HepG2 (cell line): ENCODE data around the gene TEKT5. TPM values are rescaled to one million over a fixed set of nuclear protein-coding genes. Genes with fewer than 3 reads are reported as not detected.

Experiments
- CBX1 ChIP-seq: IDR thresholded peaks from one replicate; pipeline ENCODE4 v1.6.1; 2016; ENCODE audit warnings: antibody characterized with exemption, low read depth
- CCDC6 ChIP-seq: sonication (generic); formaldehyde crosslinking; IDR thresholded peaks from 2 replicates; pipeline ENCODE4 v1.8.1; 2022; ENCODE audit warnings: mild to moderate bottlenecking, missing genetic modification reagents, moderate library complexity
- CEBPG ChIP-seq: IDR thresholded peaks from 2 replicates; pipeline ENCODE4 v1.6.1; 2016
- CREM ChIP-seq, 2 experiments: sonication (generic) in 1 of 2; formaldehyde crosslinking in 1 of 2; IDR thresholded peaks; 2 replicates each; pipeline versions ENCODE4 v1.4.0 to v1.6.1; 2016 to 2020; ENCODE audit warnings: antibody characterized with exemption in 1 of 2, mild to moderate bottlenecking in 1 of 2, missing genetic modification reagents in 1 of 2
- NR2F1 ChIP-seq, 2 experiments: fragments of 450-650 bp in 1 of 2; formaldehyde crosslinking in 1 of 2; IDR thresholded peaks; 2 replicates each; pipeline versions ENCODE4 v1.5.0 to v1.6.1; 2016 to 2020; ENCODE audit warnings: mild to moderate bottlenecking in 1 of 2, missing compliant biosample characterization in 1 of 2, missing genetic modification reagents in 1 of 2, moderate library complexity in 1 of 2
- RCOR2 ChIP-seq: IDR thresholded peaks from 2 replicates; pipeline ENCODE4 v1.6.1; 2016; ENCODE audit warnings: missing biosample characterization, missing genetic modification reagents
- SAFB2 ChIP-seq: sonication (generic); formaldehyde crosslinking; IDR thresholded peaks from 2 replicates; pipeline ENCODE4 v1.5.1; 2020; ENCODE audit warnings: missing genetic modification reagents, low read depth, mild to moderate bottlenecking, borderline replicate concordance
- SAP130 ChIP-seq: IDR thresholded peaks from 2 replicates; pipeline ENCODE4 v1.6.1; 2016; ENCODE audit warnings: low read depth
- USF2 ChIP-seq, 2 experiments: sonication (generic) in 1 of 2; formaldehyde crosslinking in 1 of 2; IDR thresholded peaks; 2 replicates each; pipeline versions ENCODE4 v1.5.1 to v1.6.1; 2011 to 2020; ENCODE audit warnings: borderline replicate concordance in 1 of 2, low read depth in 1 of 2, low read length in 1 of 2, mild to moderate bottlenecking in 1 of 2, missing genetic modification reagents in 1 of 2, moderate library complexity in 1 of 2
- ZBTB7A ChIP-seq: sonication (generic); formaldehyde crosslinking; IDR thresholded peaks from 2 replicates; pipeline ENCODE4 v1.8.0; 2022; ENCODE audit warnings: mild to moderate bottlenecking, missing genetic modification reagents
- ZMYM3 ChIP-seq: sonication (generic); formaldehyde crosslinking; IDR thresholded peaks from 2 replicates; pipeline ENCODE4 v1.5.1; 2020; ENCODE audit warnings: mild to moderate bottlenecking, missing genetic modification reagents
- ZNF703 ChIP-seq: sonication (generic); formaldehyde crosslinking; IDR thresholded peaks from 2 replicates; pipeline ENCODE4 v1.5.1; 2020; ENCODE audit warnings: missing genetic modification reagents, mild to moderate bottlenecking, moderate library complexity, borderline replicate concordance
- ZNF710 ChIP-seq: sonication (generic); formaldehyde crosslinking; IDR thresholded peaks from 2 replicates; pipeline ENCODE4 v1.5.0; 2020; ENCODE audit warnings: mild to moderate bottlenecking, missing genetic modification reagents, borderline replicate concordance
- ZNF781 ChIP-seq: sonication (generic); formaldehyde crosslinking; IDR thresholded peaks from 2 replicates; pipeline ENCODE4 v1.5.1; 2020; ENCODE audit warnings: borderline replicate concordance, mild to moderate bottlenecking, missing genetic modification reagents; ENCODE audit errors: not compliant biosample characterization
- polyA plus RNA-seq, 8 experiments: library from polyadenylated mRNA; depleted of rRNA in 3 of 8; stranded (reverse) in 7 of 8; unstranded in 1 of 8; fragments of >200 nt; fragmentation: Illumina TruSeq in 4 of 8; extraction: Trizol in 4 of 8; gene quantifications; 2 replicates each; pipeline versions ENCODE4 v1.2.1 to v1.2.3, GENCODE V29; 2011 to 2016; ENCODE audit warnings: low read depth in 4 of 8, missing spikeins in 1 of 8, mixed read lengths in 1 of 8; ENCODE audit not compliant: insufficient read depth in 1 of 8
- total RNA-seq, 5 experiments: library from RNA; depleted of rRNA; stranded (reverse); fragments of >200 nt; fragmentation: Illumina TruSeq; extraction: Trizol; gene quantifications; 2 replicates each; pipeline ENCODE4 v1.2.3, GENCODE V29; 2016; ENCODE audit warnings: low read depth in 1 of 5
- TF ChIP-seq, protein P1 (sequence below): sonication (generic); formaldehyde crosslinking; IDR thresholded peaks from 2 replicates; pipeline ENCODE4 v1.5.1; 2020; ENCODE audit warnings: missing genetic modification reagents, mild to moderate bottlenecking, borderline replicate concordance
- TF ChIP-seq, protein P2 (sequence below): sonication (generic); formaldehyde crosslinking; IDR thresholded peaks from 2 replicates; pipeline ENCODE4 v1.4.0; 2020; ENCODE audit warnings: missing genetic modification reagents, low read depth, mild to moderate bottlenecking, borderline replicate concordance
- TF ChIP-seq, protein P3 (sequence below): sonication (generic); formaldehyde crosslinking; IDR thresholded peaks from 2 replicates; pipeline ENCODE4 v1.5.0; 2020; ENCODE audit warnings: mild to moderate bottlenecking, missing genetic modification reagents, moderate library complexity

TEKT5 gene
- total and polyA plus RNA-seq, 2 of the 13 experiments (the other 11 are each of a cell fraction or from before 2014, with no cell fraction given): 0.16 TPM; not detected in 1

DNA sequence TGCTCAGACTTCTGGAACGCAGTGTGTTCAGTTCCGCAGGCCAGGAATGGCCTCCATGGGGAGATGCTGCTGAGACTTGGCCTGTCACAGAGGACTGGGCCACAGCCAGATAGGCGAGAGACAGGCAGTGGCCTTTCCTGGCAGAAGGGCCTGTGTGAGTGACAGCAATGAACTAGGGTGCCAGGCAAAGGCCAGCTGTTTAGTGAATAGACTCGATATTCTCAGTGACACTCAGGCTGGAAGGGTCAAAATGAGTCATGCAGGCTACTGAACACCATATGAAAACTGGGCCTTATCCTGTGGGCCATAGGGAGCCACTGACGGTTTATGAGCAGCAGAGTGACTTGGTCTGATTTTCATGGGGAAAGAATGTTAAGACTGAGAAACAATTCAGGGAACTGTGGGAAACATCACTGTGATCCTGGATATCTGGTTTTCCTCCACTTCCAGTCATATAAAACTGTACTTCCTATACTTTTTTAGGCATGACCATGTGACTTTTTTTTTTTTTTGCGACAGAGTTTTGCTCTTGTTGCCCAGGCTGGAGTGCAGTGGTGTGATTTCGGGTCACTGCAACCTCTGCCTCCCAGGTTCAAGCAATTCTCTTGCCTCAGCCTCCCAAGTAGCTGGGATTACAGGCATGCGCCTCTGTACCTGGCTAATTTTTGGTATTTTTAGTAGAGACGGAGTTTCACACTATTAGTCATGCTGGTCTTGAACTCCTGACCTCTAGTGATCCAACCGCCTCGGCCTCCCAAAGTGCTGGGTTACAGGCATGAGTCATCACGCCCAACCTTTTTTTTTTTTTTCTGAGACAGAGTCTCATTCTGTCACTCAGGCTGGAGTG lies 43.7 kb upstream of the TEKT5 start (continued):
- TF ChIP-seq, protein P1, sequence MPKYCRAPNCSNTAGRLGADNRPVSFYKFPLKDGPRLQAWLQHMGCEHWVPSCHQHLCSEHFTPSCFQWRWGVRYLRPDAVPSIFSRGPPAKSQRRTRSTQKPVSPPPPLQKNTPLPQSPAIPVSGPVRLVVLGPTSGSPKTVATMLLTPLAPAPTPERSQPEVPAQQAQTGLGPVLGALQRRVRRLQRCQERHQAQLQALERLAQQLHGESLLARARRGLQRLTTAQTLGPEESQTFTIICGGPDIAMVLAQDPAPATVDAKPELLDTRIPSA (CRISPR knock-in tag): no peak
- TF ChIP-seq ZNF703 (CRISPR knock-in tag): no peak
- TF ChIP-seq ZMYM3 (CRISPR knock-in tag): peak; percentile 48
- TF ChIP-seq CEBPG: peak; percentile 54
- peak; percentile 73; the same call in 1 of the 2 replicates for TF ChIP-seq ZNF710
- TF ChIP-seq USF2 (IDR thresholded peaks at IDR 0.05; ENCODE audit: low read depth, low read length): no peak
- TF ChIP-seq USF2 (CRISPR knock-in tag; IDR thresholded peaks at IDR 0.05; ENCODE audit: borderline replicate concordance): no peak
- TF ChIP-seq, protein P2, sequence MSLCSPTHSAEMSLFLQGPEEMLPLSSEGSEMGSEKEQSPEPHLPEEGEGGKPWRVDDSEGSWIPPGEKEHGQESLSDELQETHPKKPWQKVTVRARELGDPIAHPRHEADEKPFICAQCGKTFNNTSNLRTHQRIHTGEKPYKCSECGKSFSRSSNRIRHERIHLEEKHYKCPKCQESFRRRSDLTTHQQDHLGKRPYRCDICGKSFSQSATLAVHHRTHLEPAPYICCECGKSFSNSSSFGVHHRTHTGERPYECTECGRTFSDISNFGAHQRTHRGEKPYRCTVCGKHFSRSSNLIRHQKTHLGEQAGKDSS (CRISPR knock-in tag): no peak
- peak; percentile 29 for TF ChIP-seq CBX1
- TF ChIP-seq ZBTB7A: no peak
- no peak for TF ChIP-seq RCOR2 (CRISPR knock-in tag)
- peak; percentile 42; the same call in 1 of the 2 replicates for TF ChIP-seq CREM (IDR thresholded peaks at IDR 0.05)
- TF ChIP-seq CREM (CRISPR knock-in tag; IDR thresholded peaks at IDR 0.05): no peak
- TF ChIP-seq, protein P3, sequence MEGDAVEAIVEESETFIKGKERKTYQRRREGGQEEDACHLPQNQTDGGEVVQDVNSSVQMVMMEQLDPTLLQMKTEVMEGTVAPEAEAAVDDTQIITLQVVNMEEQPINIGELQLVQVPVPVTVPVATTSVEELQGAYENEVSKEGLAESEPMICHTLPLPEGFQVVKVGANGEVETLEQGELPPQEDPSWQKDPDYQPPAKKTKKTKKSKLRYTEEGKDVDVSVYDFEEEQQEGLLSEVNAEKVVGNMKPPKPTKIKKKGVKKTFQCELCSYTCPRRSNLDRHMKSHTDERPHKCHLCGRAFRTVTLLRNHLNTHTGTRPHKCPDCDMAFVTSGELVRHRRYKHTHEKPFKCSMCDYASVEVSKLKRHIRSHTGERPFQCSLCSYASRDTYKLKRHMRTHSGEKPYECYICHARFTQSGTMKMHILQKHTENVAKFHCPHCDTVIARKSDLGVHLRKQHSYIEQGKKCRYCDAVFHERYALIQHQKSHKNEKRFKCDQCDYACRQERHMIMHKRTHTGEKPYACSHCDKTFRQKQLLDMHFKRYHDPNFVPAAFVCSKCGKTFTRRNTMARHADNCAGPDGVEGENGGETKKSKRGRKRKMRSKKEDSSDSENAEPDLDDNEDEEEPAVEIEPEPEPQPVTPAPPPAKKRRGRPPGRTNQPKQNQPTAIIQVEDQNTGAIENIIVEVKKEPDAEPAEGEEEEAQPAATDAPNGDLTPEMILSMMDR (CRISPR knock-in tag): 0 out of 2 replicates have a peak, but pooled peaks have one; percentile 6
- peak; percentile 77 to 96 for TF ChIP-seq NR2F1 (CRISPR knock-in tag; IDR thresholded peaks at IDR 0.05)
- no peak for TF ChIP-seq CCDC6 (CRISPR knock-in tag)
- no peak for TF ChIP-seq SAFB2 (CRISPR knock-in tag)
- peak; percentile 67 for TF ChIP-seq SAP130 (CRISPR knock-in tag)
- no peak for TF ChIP-seq ZNF781
